SK-N-SH (cell line): ENCODE measurements around the gene KCNK6. TPM values are rescaled to one million over a fixed set of nuclear protein-coding genes. Genes with fewer than 3 reads are reported as not detected.

ENCODE experiments used
- CTCF ChIA-PET: fragments of 300-600, 350-600 bp; formaldehyde crosslinking; extraction: SDS; loops from one replicate; lab custom pipeline; 2021; lab: Yijun Ruan, JAX
- POLR2A ChIA-PET: fragments of 350-600 bp; sonication (Branson Sonifier 250); formaldehyde crosslinking; extraction: SDS; loops from one replicate; lab custom pipeline; 2020; ENCODE audit warnings: antibody characterized with exemption, inconsistent platforms; lab: Yijun Ruan, JAX
- DNase-seq: peaks from one replicate; pipeline ENCODE4 v3.0.0; 2012
- H2AFZ ChIP-seq: fragments of 200-600 bp; sonication (generic); 2 replicates; pipeline ENCODE4 v1.8.1; 2016; ENCODE audit warnings: antibody characterized with exemption, mild to moderate bottlenecking, low read depth
- H3F3A ChIP-seq: fragments of 200-600 bp; sonication (generic); replicated peaks from 2 replicates; pipeline ENCODE3; 2016; ENCODE audit warnings: antibody characterized with exemption, mild to moderate bottlenecking; ENCODE audit not compliant: insufficient read depth
- H3K27ac ChIP-seq, 2 experiments: fragments of 200-500 bp in 1 of 2; fragments of 200-600 bp in 1 of 2; sonication (Bioruptor generic) in 1 of 2; sonication (generic), shearing (Covaris generic) in 1 of 2; 2 replicates each; pipeline versions ENCODE4 v1.5.1 to v1.6.1; 2014 to 2016; ENCODE audit warnings: low read depth in 2 of 2, inconsistent platforms in 1 of 2, low read length in 1 of 2, mild to moderate bottlenecking in 1 of 2, mixed read lengths in 1 of 2
- H3K27me3 ChIP-seq: fragments of 200-600 bp; sonication (generic), shearing (Covaris generic); 2 replicates; pipeline ENCODE4 v1.6.1; 2016; ENCODE audit warnings: mixed run types; ENCODE audit not compliant: insufficient read depth
- H3K36me3 ChIP-seq, 2 experiments: fragments of 200-500 bp in 1 of 2; fragments of 200-600 bp in 1 of 2; sonication (Bioruptor generic) in 1 of 2; sonication (generic) in 1 of 2; replicated peaks in 1 of 2; 2 replicates each; pipeline versions ENCODE3 to v1.5.1; 2014 to 2016; ENCODE audit warnings: low read length in 1 of 2, mild to moderate bottlenecking in 1 of 2; ENCODE audit not compliant: insufficient read depth in 2 of 2, control insufficient read depth in 1 of 2
- H3K4me1 ChIP-seq, 2 experiments: fragments of 200-500 bp in 1 of 2; fragments of 200-600 bp in 1 of 2; sonication (Bioruptor generic) in 1 of 2; sonication (generic), shearing (Covaris generic) in 1 of 2; 2 replicates each; pipeline versions ENCODE4 v1.5.1 to v1.6.1; 2014 to 2016; ENCODE audit warnings: low read depth in 1 of 2, low read length in 1 of 2, mixed run types in 1 of 2; ENCODE audit not compliant: insufficient read depth in 2 of 2, control insufficient read depth in 1 of 2
- H3K4me2 ChIP-seq: fragments of 200-600 bp; sonication (generic), shearing (Covaris generic); 2 replicates; pipeline ENCODE4 v1.6.1; 2017; ENCODE audit warnings: mixed run types
- H3K4me3 ChIP-seq, 2 experiments: fragments of 200-500 bp in 1 of 2; fragments of 200-600 bp in 1 of 2; sonication (Bioruptor generic) in 1 of 2; sonication (generic), shearing (Covaris generic) in 1 of 2; 2 replicates each; pipeline versions ENCODE4 v1.5.1 to v1.8.1; 2014 to 2016; ENCODE audit warnings: low read depth in 2 of 2, inconsistent platforms in 1 of 2, low read length in 1 of 2, mild to moderate bottlenecking in 1 of 2, mixed read lengths in 1 of 2, moderate library complexity in 1 of 2
- H3K79me2 ChIP-seq: fragments of 200-600 bp; sonication (generic); 2 replicates; pipeline ENCODE4 v1.8.1; 2017; ENCODE audit warnings: mild to moderate bottlenecking; ENCODE audit not compliant: insufficient read depth
- H3K9ac ChIP-seq: fragments of 200-600 bp; sonication (generic); 2 replicates; pipeline ENCODE4 v1.6.1; 2017; ENCODE audit warnings: mixed run types
- H3K9me2 ChIP-seq: fragments of 200-600 bp; sonication (generic); 2 replicates; pipeline ENCODE4 v1.6.1; 2017; ENCODE audit warnings: mixed run types
- H3K9me3 ChIP-seq: fragments of 200-600 bp; sonication (generic); 2 replicates; pipeline ENCODE4 v1.6.1; 2017; ENCODE audit warnings: mixed run types, mild to moderate bottlenecking, moderate library complexity
- H4K20me1 ChIP-seq: fragments of 200-600 bp; sonication (generic); 2 replicates; pipeline ENCODE4 v1.6.1; 2017; ENCODE audit warnings: mild to moderate bottlenecking, mixed run types; ENCODE audit not compliant: insufficient read depth
- CHD2 ChIP-seq: fragments of 150-350 bp; IDR thresholded peaks from 2 replicates; pipeline ENCODE4 v1.6.1; 2018; ENCODE audit warnings: low read length; ENCODE audit not compliant: partially characterized antibody
- FOSL2 ChIP-seq: IDR thresholded peaks from 2 replicates; pipeline ENCODE4 v1.4.0; 2012; ENCODE audit warnings: low read depth, mild to moderate bottlenecking, moderate library complexity, borderline replicate concordance
- MXI1 ChIP-seq: IDR thresholded peaks from 2 replicates; pipeline ENCODE4 v1.6.1; 2012; ENCODE audit warnings: mild to moderate bottlenecking, low read depth, low read length, improper control_type of control experiment
- REST ChIP-seq: IDR thresholded peaks from 2 replicates; pipeline ENCODE4 v1.6.1; 2012; ENCODE audit warnings: mild to moderate bottlenecking, low read depth, low read length, moderate library complexity
- RFX5 ChIP-seq: IDR thresholded peaks from 2 replicates; pipeline ENCODE4 v1.6.1; 2012; ENCODE audit warnings: mild to moderate bottlenecking, improper control_type of control experiment, low read length
- RXRA ChIP-seq: IDR thresholded peaks from 2 replicates; pipeline ENCODE4 v1.4.0; 2012; ENCODE audit warnings: low read depth, mild to moderate bottlenecking, borderline replicate concordance
- SIN3A ChIP-seq: IDR thresholded peaks from 2 replicates; pipeline ENCODE4 v1.6.1; 2012; ENCODE audit warnings: low read depth, mild to moderate bottlenecking, low read length, moderate library complexity, borderline replicate concordance
- TCF12 ChIP-seq: IDR thresholded peaks from 2 replicates; pipeline ENCODE4 v1.4.0; 2012
- YY1 ChIP-seq: IDR thresholded peaks from 2 replicates; pipeline ENCODE4 v1.4.0; 2012; ENCODE audit warnings: low read depth, mild to moderate bottlenecking
- WGBS: methylation state at CpG from one replicate; pipeline ENCODE4 v1.1.6; 2017; ENCODE audit warnings: low lambda C conversion rate; 5-methylcytosine and 5-hydroxymethylcytosine counted together
- polyA plus RNA-seq, 3 experiments: library from polyadenylated mRNA; depleted of rRNA; stranded (reverse); fragments of >200 nt; gene quantifications; 2 replicates each; pipeline ENCODE4 v1.2.3, GENCODE V29; 2012

The KCNK6 gene
- polyA plus RNA-seq, 1 of the 3 experiments (the other 2 are of a cell fraction) = 0.26 TPM

GRCh38 chr19:38283271-38283670 lies 36.4 kb upstream of the KCNK6 start (continued):
- TF ChIP-seq SIN3A = no peak
- no peak for TF ChIP-seq REST
- TF ChIP-seq, all 33 proteins: peak for 0

GRCh38 chr19:38284422-38284821 lies 35.2 kb upstream of the KCNK6 start:
- Histone ChIP-seq H3K27me3 (no peaks in the 10 kb centered on the region), H3K4me3 (no peak overlapping the region), H3K4me1 (peaks cover 0 to 17% of the 10 kb centered on the region in 2 experiments; a peak in 1 of 4 replicates), H3K9ac (no peak overlapping the region), H3K27ac (no peak overlapping the region), H2AFZ (no peak overlapping the region), H4K20me1 (no peaks in the 10 kb centered on the region), H3K9me3 (no peaks in the 10 kb centered on the region), H3K9me2 (no peaks in the 10 kb centered on the region), H3F3A (no peaks in the 10 kb centered on the region), H3K79me2 (no peaks in the 10 kb centered on the region), H3K36me3 (no peaks in the 10 kb centered on the region), H3K4me2 (no peak overlapping the region)
- no peak for DNase-seq
- POLR2A ChIA-PET = no interaction called here
- CTCF ChIA-PET = no interaction called here
- WGBS = 90% methylated on average over 7 of the region's 7 CpGs
- TF ChIP-seq MXI1 (no peak), YY1 (no peak), RFX5 (no peak), CHD2 (no peak), RXRA (no peak)
- TF ChIP-seq, all 33 proteins: peak for 0

GRCh38 chr19:38285567-38285966 lies 34.1 kb upstream of the KCNK6 start:
- H3K36me3 ChIP-seq = no peaks in the 10 kb centered on the region
- no peak overlapping the region for H3K4me3 ChIP-seq
- no peak for DNase-seq
- no peak overlapping the region for H3K27ac ChIP-seq
- peaks cover 0 to 17% of the 10 kb centered on the region in 2 experiments; a peak in 1 of 4 replicates for H3K4me1 ChIP-seq
- no peak overlapping the region for H2AFZ ChIP-seq
- no peaks in the 10 kb centered on the region for H3F3A ChIP-seq
- H3K9ac ChIP-seq = no peak overlapping the region
- H3K9me2 ChIP-seq = no peaks in the 10 kb centered on the region
- no peaks in the 10 kb centered on the region for H3K27me3 ChIP-seq
- no peak for TF ChIP-seq FOSL2
- no peak for TF ChIP-seq TCF12
- TF ChIP-seq, all 33 proteins: peak for 0
- Histone ChIP-seq H4K20me1 (no peaks in the 10 kb centered on the region), H3K79me2 (no peaks in the 10 kb centered on the region), H3K9me3 (no peaks in the 10 kb centered on the region), H3K4me2 (no peak overlapping the region)
- ChIA-PET POLR2A (no interaction called here), CTCF (interaction anchor here (0.8 to 1.5 kb wide), 3 partner anchors 10 to 41 kb away, joined by 3 read pairs; no protein-coding TSS in a partner anchor)
- WGBS = 68% methylated on average over 5 of the region's 5 CpGs
